HS-27A (cell line): ENCODE data around the gene SIN3A.
"Not testable (repeated sequence)": the region's sequence is repeated elsewhere in the genome, so short reads cannot be mapped to it uniquely, and the experiment has no call there.

ENCODE experiments used
- DNase-seq: peaks from one replicate; pipeline ENCODE4 v3.0.0-alpha.2; 2012; ENCODE audit warnings: low read depth, missing footprints

The SIN3A gene

GRCh38 chr15:75451674-75452363 lies at the start of gene SIN3A:
Gene SIN3A, minus strand, starts transcription at chr15:75451690. Its CDS starts 21,315 bp downstream, at chr15:75430375.
- DNase-seq: peak; percentile 100

GRCh38 chr15:75493732-75494131 lies 42.2 kb upstream of the SIN3A start:
- DNase-seq: no peak

- no peak for DNase-seq
These were observed 32.5 kb upstream of the SIN3A start for GRCh38 chr15:75483961-75484360.

GRCh38 chr15:75483556-75483955 lies 32.1 kb upstream of the SIN3A start:
- not testable (repeated sequence) for DNase-seq

- DNase-seq: no peak
These were observed 31.6 kb upstream of the SIN3A start for GRCh38 chr15:75483106-75483505.

GRCh38 chr15:75480463-75480862 lies 29.0 kb upstream of the SIN3A start:
- not testable (repeated sequence) for DNase-seq

GRCh38 chr15:75479670-75480069 lies 28.2 kb upstream of the SIN3A start:
- no peak for DNase-seq

- DNase-seq: not testable (repeated sequence)
These were observed 25.6 kb upstream of the SIN3A start for GRCh38 chr15:75477094-75477493.

GRCh38 chr15:75468913-75469598 lies 17.6 kb upstream of the SIN3A start:
- no peak for DNase-seq

- DNase-seq: no peak
These were observed 9.2 kb upstream of the SIN3A start for GRCh38 chr15:75460646-75461045.

- no peak for DNase-seq
These were observed 8.1 kb upstream of the SIN3A start for GRCh38 chr15:75459581-75459980.

- no peak for DNase-seq
These were observed 5.2 kb upstream of the SIN3A start for GRCh38 chr15:75456710-75457109.

GRCh38 chr15:75455982-75456531 lies 4.6 kb upstream of the SIN3A start:
- no peak for DNase-seq

- DNase-seq: peak; percentile 64
These were observed 4.0 kb upstream of the SIN3A start for GRCh38 chr15:75455424-75455981.

GRCh38 chr15:75454471-75455378 lies 3.2 kb upstream of the SIN3A start:
- DNase-seq: peak; percentile 64

GRCh38 chr15:75453703-75454470 lies 2.4 kb upstream of the SIN3A start:
- peak; percentile 100 for DNase-seq

- DNase-seq: peak; percentile 53
These were observed 1.6 kb upstream of the SIN3A start for GRCh38 chr15:75452865-75453702.

GRCh38 chr15:75452364-75452864 lies 924 bp upstream of the SIN3A start:
- peak; percentile 82 for DNase-seq

GRCh38 chr15:75451202-75451673 lies 252 bp downstream of the SIN3A start:
- DNase-seq: no peak
